NCI-H1436 (cell line): ENCODE results near the gene COLEC12.
"Not testable (repeated sequence)": the region's sequence is repeated elsewhere in the genome, so short reads cannot be mapped to it uniquely, and the experiment has no call there.

Experiments used
- DNase-seq: peaks from one replicate; lab custom pipeline; 2025; lab: John Stamatoyannopoulos, UW

Gene COLEC12

GRCh38 chr18:408367-408766 is 92.1 kb downstream of the COLEC12 start:
- DNase-seq: no peak

- DNase-seq: no peak
Measured at GRCh38 chr18:407626-408224, 92.8 kb downstream of the COLEC12 start.

- no peak for DNase-seq
Measured at GRCh38 chr18:407191-407590, 93.3 kb downstream of the COLEC12 start.

GRCh38 chr18:406677-407076 is 93.8 kb downstream of the COLEC12 start:
- DNase-seq: no peak

GRCh38 chr18:405006-405405 is 95.5 kb downstream of the COLEC12 start:
- not testable (repeated sequence) for DNase-seq

- no peak for DNase-seq
Measured at GRCh38 chr18:404061-404636, 96.4 kb downstream of the COLEC12 start.

GRCh38 chr18:402129-402528 is 98.4 kb downstream of the COLEC12 start:
- no peak for DNase-seq

GRCh38 chr18:400456-400855 is 100.0 kb downstream of the COLEC12 start:
- DNase-seq: no peak

GRCh38 chr18:399631-400135 is 100.8 kb downstream of the COLEC12 start:
- DNase-seq: no peak

GRCh38 chr18:398935-399630 is 101.4 kb downstream of the COLEC12 start:
- no peak for DNase-seq

- no peak for DNase-seq
Measured at GRCh38 chr18:396556-396955, 103.9 kb downstream of the COLEC12 start.

GRCh38 chr18:396251-396555 is 104.3 kb downstream of the COLEC12 start:
- DNase-seq: no peak

GRCh38 chr18:395456-396250 is 104.8 kb downstream of the COLEC12 start:
- no peak for DNase-seq

- DNase-seq: no peak
Measured at GRCh38 chr18:394987-395362, 105.5 kb downstream of the COLEC12 start.

- no peak for DNase-seq
Measured at GRCh38 chr18:394262-394986, 106.1 kb downstream of the COLEC12 start.

- DNase-seq: no peak
Measured at GRCh38 chr18:393574-393957, 106.9 kb downstream of the COLEC12 start.

- no peak for DNase-seq
Measured at GRCh38 chr18:392928-393573, 107.5 kb downstream of the COLEC12 start.

- no peak for DNase-seq
Measured at GRCh38 chr18:390741-391478, 109.6 kb downstream of the COLEC12 start.

GRCh38 chr18:389658-390357 is 110.7 kb downstream of the COLEC12 start:
- no peak for DNase-seq

GRCh38 chr18:388200-388599 is 112.3 kb downstream of the COLEC12 start:
- no peak for DNase-seq
